ENCODE data around the gene ACOT8. TPM values are rescaled to one million over a fixed set of nuclear protein-coding genes. Genes with fewer than 3 reads are reported as not detected.
A peak's percentile ranks its signal among the peaks of the same experiment; 100 is the strongest.

The ACOT8 gene
- total RNA-seq, 4 donors from 2014 or later, result 56.9 to 93.8 (median 78.3) TPM

GRCh38 chr20:45863543-45864470 is 6.6 kb upstream of the ACOT8 start:
- DNase-seq, result no peak
- no peak for TF ChIP-seq POLR2A (IDR thresholded peaks at IDR 0.05)
- TF ChIP-seq, protein P1, sequence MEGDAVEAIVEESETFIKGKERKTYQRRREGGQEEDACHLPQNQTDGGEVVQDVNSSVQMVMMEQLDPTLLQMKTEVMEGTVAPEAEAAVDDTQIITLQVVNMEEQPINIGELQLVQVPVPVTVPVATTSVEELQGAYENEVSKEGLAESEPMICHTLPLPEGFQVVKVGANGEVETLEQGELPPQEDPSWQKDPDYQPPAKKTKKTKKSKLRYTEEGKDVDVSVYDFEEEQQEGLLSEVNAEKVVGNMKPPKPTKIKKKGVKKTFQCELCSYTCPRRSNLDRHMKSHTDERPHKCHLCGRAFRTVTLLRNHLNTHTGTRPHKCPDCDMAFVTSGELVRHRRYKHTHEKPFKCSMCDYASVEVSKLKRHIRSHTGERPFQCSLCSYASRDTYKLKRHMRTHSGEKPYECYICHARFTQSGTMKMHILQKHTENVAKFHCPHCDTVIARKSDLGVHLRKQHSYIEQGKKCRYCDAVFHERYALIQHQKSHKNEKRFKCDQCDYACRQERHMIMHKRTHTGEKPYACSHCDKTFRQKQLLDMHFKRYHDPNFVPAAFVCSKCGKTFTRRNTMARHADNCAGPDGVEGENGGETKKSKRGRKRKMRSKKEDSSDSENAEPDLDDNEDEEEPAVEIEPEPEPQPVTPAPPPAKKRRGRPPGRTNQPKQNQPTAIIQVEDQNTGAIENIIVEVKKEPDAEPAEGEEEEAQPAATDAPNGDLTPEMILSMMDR (IDR thresholded peaks at IDR 0.05), result no peak
- no peaks in the 10 kb centered on the region for H3K27me3 ChIP-seq
- H3K4me3 ChIP-seq, result no peak overlapping the region
- no peaks in the 10 kb centered on the region for H3K36me3 ChIP-seq
- H3K4me1 ChIP-seq, result peaks cover 0 to 52% (median 0%) of the 10 kb centered on the region in 4 donors
- H3K27ac ChIP-seq, result peak overlapping the region in 1 of 4 donors; percentile 25
- H3K9me3 ChIP-seq, result no peaks in the 10 kb centered on the region

- H3K4me3 ChIP-seq, result no peak overlapping the region
- H3K4me1 ChIP-seq, result peaks cover 0 to 53% (median 5%) of the 10 kb centered on the region in 4 donors
- TF ChIP-seq, protein P1 (IDR thresholded peaks at IDR 0.05), result no peak
- TF ChIP-seq POLR2A (IDR thresholded peaks at IDR 0.05), result no peak
- H3K27me3 ChIP-seq, result no peaks in the 10 kb centered on the region
- no peak for DNase-seq
- H3K36me3 ChIP-seq, result no peaks in the 10 kb centered on the region
- H3K9me3 ChIP-seq, result no peaks in the 10 kb centered on the region
- H3K27ac ChIP-seq, result no peak overlapping the region
These were observed 4.3 kb upstream of the ACOT8 start for GRCh38 chr20:45861221-45862075.

- Histone ChIP-seq H3K36me3 (no peaks in the 10 kb centered on the region), H3K27ac (no peak overlapping the region), H3K4me3 (no peak overlapping the region), H3K4me1 (peaks cover 0 to 55% (median 10%) of the 10 kb centered on the region in 4 donors), H3K27me3 (no peaks in the 10 kb centered on the region), H3K9me3 (no peaks in the 10 kb centered on the region)
- DNase-seq, result no peak
- TF ChIP-seq, protein P1 (IDR thresholded peaks at IDR 0.05), result no peak
- no peak for TF ChIP-seq POLR2A (IDR thresholded peaks at IDR 0.05)
These were observed 3.5 kb upstream of the ACOT8 start for GRCh38 chr20:45860560-45861220.

- no peak for TF ChIP-seq POLR2A (IDR thresholded peaks at IDR 0.05)
- TF ChIP-seq, protein P1 (IDR thresholded peaks at IDR 0.05), result no peak
- no peaks in the 10 kb centered on the region for H3K27me3 ChIP-seq
- H3K9me3 ChIP-seq, result no peaks in the 10 kb centered on the region
- H3K36me3 ChIP-seq, result no peaks in the 10 kb centered on the region
- no peak overlapping the region for H3K4me3 ChIP-seq
- no peak for DNase-seq
- H3K4me1 ChIP-seq, result peaks cover 0 to 62% (median 12%) of the 10 kb centered on the region in 4 donors
- no peak overlapping the region for H3K27ac ChIP-seq
These were observed 2.7 kb upstream of the ACOT8 start for GRCh38 chr20:45859916-45860315.

- Histone ChIP-seq H3K36me3 (peaks cover 0 to 13% (median 0%) of the 10 kb centered on the region in 3 donors), H3K27me3 (no peaks in the 10 kb centered on the region), H3K4me3 (peak overlapping the region; percentile 82 to 97 (median 94)), H3K27ac (peak overlapping the region; percentile 83 to 92 (median 89)), H3K9me3 (no peaks in the 10 kb centered on the region), H3K4me1 (peaks cover 0 to 56% (median 12%) of the 10 kb centered on the region in 4 donors)
- DNase-seq, result no peak
- TF ChIP-seq, protein P1 (IDR thresholded peaks at IDR 0.05), result no peak
- no peak for TF ChIP-seq POLR2A (IDR thresholded peaks at IDR 0.05)
These were observed 657 bp upstream of the ACOT8 start for GRCh38 chr20:45857882-45858216.

Measured in Peyer's patch (tissue), 4 donors.